ENCODE data around the gene PEAR1. TPM values are rescaled to one million over a fixed set of nuclear protein-coding genes. Genes with fewer than 3 reads are reported as not detected.

PEAR1 gene
- polyA plus RNA-seq, 1 donor, result 5.9 TPM

DNA sequence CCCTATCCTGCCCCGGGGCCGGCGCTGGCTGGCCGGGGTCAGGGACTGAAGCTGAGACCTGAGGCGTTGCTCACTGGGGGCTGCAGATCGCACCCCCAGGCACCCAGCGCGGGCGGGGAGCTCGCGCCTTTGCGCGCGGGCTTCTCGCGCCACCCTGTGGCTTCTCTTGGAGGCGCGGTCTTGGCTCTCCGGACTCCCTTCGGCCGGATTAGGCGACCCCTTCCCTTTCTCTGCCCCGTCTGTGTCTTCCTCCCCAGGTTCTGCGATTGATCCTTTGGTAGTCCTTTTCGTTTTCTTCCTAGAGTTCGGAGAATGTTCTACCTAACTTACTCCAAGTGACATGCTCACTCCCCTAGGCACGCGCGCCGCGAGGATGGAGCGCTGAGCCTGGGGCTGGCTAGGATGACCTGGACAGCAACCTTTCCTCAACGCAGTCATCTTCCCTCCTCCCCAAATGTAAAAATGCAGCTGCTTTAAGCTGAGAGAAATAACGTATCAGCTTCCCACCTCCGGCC is 33.3 kb upstream of the PEAR1 start:
- H3K27me3 ChIP-seq (ENCODE audit: control insufficient read depth, insufficient read depth, low read length), result peaks cover 90% of the 10 kb centered on the region
- peak overlapping the region; percentile 9 for H3K4me3 ChIP-seq (ENCODE audit: low read length)
- DNase-seq, result peak in 1 of 2 donors; percentile 44
- H3K36me3 ChIP-seq (ENCODE audit: control insufficient read depth, insufficient read depth, low read length), result no peaks in the 10 kb centered on the region
- H3K27ac ChIP-seq (ENCODE audit: low read length), result no peak overlapping the region
- no CpG with 5 or more reads among the region's 35 CpGs for WGBS (ENCODE audit: insufficient coverage, low lambda C conversion rate)
- H3K9me3 ChIP-seq (ENCODE audit: control insufficient read depth, low read depth, low read length), result peaks cover 11% of the 10 kb centered on the region
- H3K4me1 ChIP-seq (ENCODE audit: control insufficient read depth, insufficient read depth, low read length), result peaks cover 12% of the 10 kb centered on the region

DNA sequence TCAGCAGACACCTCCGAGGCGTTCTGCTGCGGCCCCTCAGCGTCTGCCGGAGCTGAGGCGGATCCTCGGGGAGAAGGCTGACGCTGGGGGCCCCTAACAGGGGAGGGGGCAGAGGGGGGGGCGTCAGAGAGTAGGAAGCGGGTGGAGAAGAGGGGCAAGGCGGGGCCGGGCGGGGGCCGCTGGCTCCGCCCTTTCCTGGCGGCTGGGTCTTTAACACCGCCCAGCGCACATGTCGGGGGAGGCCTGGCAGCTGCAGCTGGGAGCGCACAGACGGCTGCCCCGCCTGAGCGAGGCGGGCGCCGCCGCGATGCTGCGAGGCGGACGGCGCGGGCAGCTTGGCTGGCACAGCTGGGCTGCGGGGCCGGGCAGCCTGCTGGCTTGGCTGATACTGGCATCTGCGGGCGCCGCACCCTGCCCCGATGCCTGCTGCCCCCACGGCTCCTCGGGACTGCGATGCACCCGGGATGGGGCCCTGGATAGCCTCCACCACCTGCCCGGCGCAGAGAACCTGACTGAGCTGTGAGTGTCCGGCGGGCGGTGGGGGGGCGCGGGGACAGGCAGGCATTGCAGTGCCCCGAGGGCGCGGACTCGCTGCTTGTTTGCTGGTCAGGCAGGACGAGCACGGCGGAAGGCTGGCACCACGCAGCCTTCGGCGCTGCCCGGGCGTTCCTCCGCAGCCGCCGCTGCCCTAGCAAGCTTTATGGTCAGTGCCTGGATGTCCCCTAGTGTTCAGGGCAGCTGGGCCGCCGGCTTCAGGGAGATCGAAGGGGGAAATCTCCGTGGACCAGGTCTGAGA is 32.7 kb upstream of the PEAR1 start, which contains the start of gene NTRK1:
Gene NTRK1 (plus strand): TSS at position 238 of the 796 bp plus-strand sequence. CDS start 70 bp downstream, at position 308.
- Histone ChIP-seq H3K27me3 (ENCODE audit: control insufficient read depth, insufficient read depth, low read length) (peaks cover 94% of the 10 kb centered on the region), H3K4me1 (ENCODE audit: control insufficient read depth, insufficient read depth, low read length) (peaks cover 12% of the 10 kb centered on the region), H3K36me3 (ENCODE audit: control insufficient read depth, insufficient read depth, low read length) (no peaks in the 10 kb centered on the region), H3K9me3 (ENCODE audit: control insufficient read depth, low read depth, low read length) (peaks cover 11% of the 10 kb centered on the region), H3K4me3 (ENCODE audit: low read length) (peak within 1 kb of the TSS; percentile 9), H3K27ac (ENCODE audit: low read length) (no peak within 1 kb of the TSS)
- WGBS (ENCODE audit: insufficient coverage, low lambda C conversion rate), result no CpG with 5 or more reads among the region's 69 CpGs
- DNase-seq, result peak in 1 of 2 donors; percentile 31

DNA sequence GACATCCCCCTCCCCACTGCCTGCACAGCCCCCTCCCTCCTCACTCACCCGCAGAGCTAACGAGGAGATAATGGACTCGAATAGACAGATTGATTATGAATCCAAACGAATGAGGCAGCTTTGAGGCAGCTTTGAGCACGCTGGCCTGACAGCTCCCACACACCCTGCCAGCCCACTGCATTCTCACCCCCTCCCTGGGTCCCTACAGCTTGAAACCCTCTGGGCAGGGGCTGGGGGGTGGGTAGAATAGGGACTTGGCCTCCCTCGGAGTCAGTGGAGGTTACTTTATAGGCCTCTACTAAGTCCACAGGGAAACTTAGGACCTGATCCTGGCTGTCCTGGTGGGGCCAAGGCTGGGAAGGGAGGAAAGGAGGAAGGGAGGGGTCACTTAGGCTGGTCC is 30.9 kb upstream of the PEAR1 start:
- Histone ChIP-seq H3K4me1 (ENCODE audit: control insufficient read depth, insufficient read depth, low read length) (peaks cover 12% of the 10 kb centered on the region), H3K4me3 (ENCODE audit: low read length) (no peak overlapping the region), H3K27ac (ENCODE audit: low read length) (no peak overlapping the region), H3K36me3 (ENCODE audit: control insufficient read depth, insufficient read depth, low read length) (no peaks in the 10 kb centered on the region), H3K9me3 (ENCODE audit: control insufficient read depth, low read depth, low read length) (peaks cover 11% of the 10 kb centered on the region), H3K27me3 (ENCODE audit: control insufficient read depth, insufficient read depth, low read length) (peaks cover 90% of the 10 kb centered on the region)
- DNase-seq, result no peak
- no CpG with 5 or more reads among the region's 6 CpGs for WGBS (ENCODE audit: insufficient coverage, low lambda C conversion rate)

DNA sequence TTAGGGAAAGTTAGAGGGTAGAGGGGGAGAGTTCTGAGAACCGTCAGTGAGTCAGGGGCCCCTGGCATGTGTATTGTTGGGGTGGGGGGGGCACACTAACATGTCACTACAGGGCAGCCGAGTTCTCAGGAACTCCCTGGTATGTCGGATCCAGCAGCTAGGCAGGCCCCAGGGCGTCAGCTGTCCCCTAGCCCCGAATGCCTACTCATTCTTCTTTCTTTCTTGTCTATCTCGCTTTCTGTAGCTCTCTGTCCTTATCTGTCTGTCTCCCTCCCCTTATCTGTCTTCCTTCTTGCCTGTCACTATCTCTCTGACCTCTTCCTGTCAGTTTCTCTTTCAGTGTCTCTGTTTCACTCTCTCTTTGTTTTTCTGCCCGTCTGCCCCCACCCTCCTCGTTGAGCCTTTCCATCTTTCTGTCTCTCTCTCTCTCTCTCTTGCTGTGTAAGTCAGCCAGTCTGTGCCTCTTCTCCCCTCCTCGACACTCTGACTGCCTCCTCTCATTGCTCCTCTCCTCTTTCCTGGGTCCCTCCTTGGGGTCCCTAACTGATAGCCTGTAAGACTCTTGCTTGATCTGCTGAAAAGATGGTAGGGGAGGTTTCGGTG is 30.4 kb upstream of the PEAR1 start:
- no peak for DNase-seq
- Histone ChIP-seq H3K36me3 (ENCODE audit: control insufficient read depth, insufficient read depth, low read length) (no peaks in the 10 kb centered on the region), H3K9me3 (ENCODE audit: control insufficient read depth, low read depth, low read length) (peaks cover 11% of the 10 kb centered on the region), H3K27ac (ENCODE audit: low read length) (no peak overlapping the region), H3K4me3 (ENCODE audit: low read length) (no peak overlapping the region), H3K27me3 (ENCODE audit: control insufficient read depth, insufficient read depth, low read length) (peaks cover 89% of the 10 kb centered on the region), H3K4me1 (ENCODE audit: control insufficient read depth, insufficient read depth, low read length) (peaks cover 12% of the 10 kb centered on the region)
- 10% methylated on average over 3 of the region's 10 CpGs for WGBS (ENCODE audit: insufficient coverage, low lambda C conversion rate)

DNA sequence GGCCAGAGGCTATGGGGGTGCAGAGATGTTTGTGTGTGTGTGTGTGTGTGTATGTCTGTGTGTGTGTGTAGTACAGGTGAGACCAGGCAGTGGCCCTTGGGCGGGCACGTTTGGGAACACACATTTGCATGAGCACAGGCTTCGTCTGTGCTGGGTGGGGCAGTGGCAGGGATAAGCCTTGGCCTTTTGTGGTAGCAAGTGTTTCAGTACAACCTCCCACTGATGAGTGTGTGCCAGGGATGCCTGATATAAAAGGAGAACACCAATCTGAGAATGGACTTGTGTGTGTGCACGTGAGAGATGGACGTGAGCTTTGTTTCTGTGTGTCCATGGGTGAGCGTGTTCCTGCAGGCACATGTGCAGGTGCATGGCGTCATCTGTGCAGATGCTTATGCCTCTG is 29.9 kb upstream of the PEAR1 start:
- peaks cover 86% of the 10 kb centered on the region for H3K27me3 ChIP-seq (ENCODE audit: control insufficient read depth, insufficient read depth, low read length)
- no peak overlapping the region for H3K27ac ChIP-seq (ENCODE audit: low read length)
- H3K9me3 ChIP-seq (ENCODE audit: control insufficient read depth, low read depth, low read length), result peaks cover 11% of the 10 kb centered on the region
- no peak for DNase-seq
- peaks cover 12% of the 10 kb centered on the region for H3K4me1 ChIP-seq (ENCODE audit: control insufficient read depth, insufficient read depth, low read length)
- no peaks in the 10 kb centered on the region for H3K36me3 ChIP-seq (ENCODE audit: control insufficient read depth, insufficient read depth, low read length)
- no peak overlapping the region for H3K4me3 ChIP-seq (ENCODE audit: low read length)
- WGBS (ENCODE audit: insufficient coverage, low lambda C conversion rate), result no CpG with 5 or more reads among the region's 7 CpGs

DNA sequence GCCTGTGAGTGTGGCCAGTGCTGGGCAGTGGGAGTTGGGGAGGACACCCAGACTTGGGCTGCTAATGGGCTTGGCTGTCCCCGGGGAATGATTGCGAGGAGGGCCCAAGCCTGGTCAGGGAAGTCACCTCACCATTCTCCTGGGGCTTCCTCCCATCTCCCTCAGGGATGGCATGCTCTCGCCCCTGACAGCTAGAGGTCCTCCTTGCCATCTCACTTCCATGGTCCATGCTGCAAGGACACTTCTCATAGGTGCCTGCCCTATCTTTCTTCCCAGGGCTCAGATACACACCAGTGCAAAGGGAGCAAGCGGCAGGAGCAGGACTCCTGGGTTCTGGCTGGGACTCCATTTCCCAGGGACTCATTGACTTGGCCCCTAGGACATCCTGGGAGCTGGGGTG is 28.7 kb upstream of the PEAR1 start:
- WGBS (ENCODE audit: insufficient coverage, low lambda C conversion rate), result 100% methylated on average over 1 of the region's 4 CpGs
- no peak for DNase-seq
- H3K36me3 ChIP-seq (ENCODE audit: control insufficient read depth, insufficient read depth, low read length), result no peaks in the 10 kb centered on the region
- peaks cover 9% of the 10 kb centered on the region for H3K9me3 ChIP-seq (ENCODE audit: control insufficient read depth, low read depth, low read length)
- H3K27ac ChIP-seq (ENCODE audit: low read length), result no peak overlapping the region
- peaks cover 5% of the 10 kb centered on the region for H3K4me1 ChIP-seq (ENCODE audit: control insufficient read depth, insufficient read depth, low read length)
- H3K4me3 ChIP-seq (ENCODE audit: low read length), result no peak overlapping the region
- H3K27me3 ChIP-seq (ENCODE audit: control insufficient read depth, insufficient read depth, low read length), result peaks cover 79% of the 10 kb centered on the region

DNA sequence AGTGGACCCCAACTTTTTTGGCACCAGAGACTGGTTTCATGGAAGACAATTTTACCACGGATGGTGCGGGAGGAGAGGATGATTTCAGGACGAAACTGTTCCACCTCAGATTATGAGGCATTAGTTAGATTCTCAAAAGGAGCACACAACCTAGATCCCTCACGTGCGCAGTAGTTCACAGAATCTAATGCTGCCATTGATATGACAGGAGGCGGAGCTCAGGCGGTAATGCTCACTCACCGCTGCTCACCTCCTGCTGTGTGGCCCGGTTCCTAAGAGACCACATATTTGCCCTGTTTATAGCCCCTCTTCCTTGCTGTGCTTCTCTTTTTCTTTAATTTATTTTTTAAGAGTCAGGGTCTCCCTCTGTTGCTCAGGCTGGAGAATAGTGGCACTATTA is 28.3 kb upstream of the PEAR1 start:
- peaks cover 5% of the 10 kb centered on the region for H3K9me3 ChIP-seq (ENCODE audit: control insufficient read depth, low read depth, low read length)
- no peak overlapping the region for H3K27ac ChIP-seq (ENCODE audit: low read length)
- no peak overlapping the region for H3K4me3 ChIP-seq (ENCODE audit: low read length)
- no peak for DNase-seq
- peaks cover 1% of the 10 kb centered on the region for H3K4me1 ChIP-seq (ENCODE audit: control insufficient read depth, insufficient read depth, low read length)
- H3K27me3 ChIP-seq (ENCODE audit: control insufficient read depth, insufficient read depth, low read length), result peaks cover 75% of the 10 kb centered on the region
- 60% methylated on average over 2 of the region's 9 CpGs for WGBS (ENCODE audit: insufficient coverage, low lambda C conversion rate)
- H3K36me3 ChIP-seq (ENCODE audit: control insufficient read depth, insufficient read depth, low read length), result no peaks in the 10 kb centered on the region

GRCh38 chr1:156865865-156866248 is 27.7 kb upstream of the PEAR1 start:
- WGBS (ENCODE audit: insufficient coverage, low lambda C conversion rate), result no CpG with 5 or more reads among the region's 4 CpGs
- no peak for DNase-seq
- Histone ChIP-seq H3K27ac (ENCODE audit: low read length) (no peak overlapping the region), H3K36me3 (ENCODE audit: control insufficient read depth, insufficient read depth, low read length) (no peaks in the 10 kb centered on the region), H3K4me1 (ENCODE audit: control insufficient read depth, insufficient read depth, low read length) (no peaks in the 10 kb centered on the region), H3K27me3 (ENCODE audit: control insufficient read depth, insufficient read depth, low read length) (peaks cover 69% of the 10 kb centered on the region), H3K9me3 (ENCODE audit: control insufficient read depth, low read depth, low read length) (peaks cover 4% of the 10 kb centered on the region), H3K4me3 (ENCODE audit: low read length) (no peak overlapping the region)

- DNase-seq, result no peak
- no CpG with 5 or more reads among the region's 12 CpGs for WGBS (ENCODE audit: insufficient coverage, low lambda C conversion rate)
- Histone ChIP-seq H3K9me3 (ENCODE audit: control insufficient read depth, low read depth, low read length) (no peaks in the 10 kb centered on the region), H3K27ac (ENCODE audit: low read length) (no peak overlapping the region), H3K4me3 (ENCODE audit: low read length) (no peak overlapping the region), H3K27me3 (ENCODE audit: control insufficient read depth, insufficient read depth, low read length) (peaks cover 64% of the 10 kb centered on the region), H3K36me3 (ENCODE audit: control insufficient read depth, insufficient read depth, low read length) (no peaks in the 10 kb centered on the region), H3K4me1 (ENCODE audit: control insufficient read depth, insufficient read depth, low read length) (no peaks in the 10 kb centered on the region)
Observed at GRCh38 chr1:156866249-156866909, 27.1 kb upstream of the PEAR1 start.

DNA sequence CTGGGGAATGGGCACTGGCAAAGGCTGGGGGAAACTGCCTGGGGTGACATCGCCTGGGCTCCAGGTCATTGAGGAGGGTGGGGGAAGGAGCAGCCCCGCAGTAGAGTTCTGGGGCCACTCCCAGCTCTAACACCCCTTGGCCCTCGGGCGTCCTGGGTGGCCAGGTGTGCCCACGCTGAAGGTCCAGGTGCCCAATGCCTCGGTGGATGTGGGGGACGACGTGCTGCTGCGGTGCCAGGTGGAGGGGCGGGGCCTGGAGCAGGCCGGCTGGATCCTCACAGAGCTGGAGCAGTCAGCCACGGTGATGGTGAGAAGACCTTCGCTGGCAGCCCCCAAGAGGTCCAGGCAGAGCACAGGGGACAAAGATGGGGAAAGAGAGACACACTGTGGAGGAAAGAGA is 25.2 kb upstream of the PEAR1 start:
- no peak for DNase-seq
- no CpG with 5 or more reads among the region's 13 CpGs for WGBS (ENCODE audit: insufficient coverage, low lambda C conversion rate)

More for the DNA sequence above, 25.2 kb upstream of the PEAR1 start:
- H3K36me3 ChIP-seq (ENCODE audit: control insufficient read depth, insufficient read depth, low read length), result no peaks in the 10 kb centered on the region
- H3K9me3 ChIP-seq (ENCODE audit: control insufficient read depth, low read depth, low read length), result no peaks in the 10 kb centered on the region
- peaks cover 45% of the 10 kb centered on the region for H3K27me3 ChIP-seq (ENCODE audit: control insufficient read depth, insufficient read depth, low read length)
- no peak overlapping the region for H3K27ac ChIP-seq (ENCODE audit: low read length)
- no peak overlapping the region for H3K4me3 ChIP-seq (ENCODE audit: low read length)
- no peaks in the 10 kb centered on the region for H3K4me1 ChIP-seq (ENCODE audit: control insufficient read depth, insufficient read depth, low read length)
